MM.1S (cell line): ENCODE data around the gene RBMS2.

Experiments
- EZH2 ChIP-seq: fragments of 300-600 bp; sonication (generic); optimal IDR thresholded peaks from 2 replicates; pipeline ENCODE3; 2017; ENCODE audit warnings: low read depth, mild to moderate bottlenecking, antibody characterized with exemption, low read length, mixed read lengths
- EZH2phosphoT487 ChIP-seq: fragments of 300-600 bp; sonication (generic); IDR thresholded peaks from 2 replicates; pipeline ENCODE4 v1.6.1; 2018; ENCODE audit warnings: antibody characterized with exemption, low read length
- TF ChIP-seq, protein P1 (sequence below): fragments of 300-600 bp; sonication (generic); IDR thresholded peaks from 2 replicates; pipeline ENCODE4 v1.5.1; 2016; ENCODE audit warnings: antibody characterized with exemption, low read length, mixed read lengths

- TF ChIP-seq, protein P1, sequence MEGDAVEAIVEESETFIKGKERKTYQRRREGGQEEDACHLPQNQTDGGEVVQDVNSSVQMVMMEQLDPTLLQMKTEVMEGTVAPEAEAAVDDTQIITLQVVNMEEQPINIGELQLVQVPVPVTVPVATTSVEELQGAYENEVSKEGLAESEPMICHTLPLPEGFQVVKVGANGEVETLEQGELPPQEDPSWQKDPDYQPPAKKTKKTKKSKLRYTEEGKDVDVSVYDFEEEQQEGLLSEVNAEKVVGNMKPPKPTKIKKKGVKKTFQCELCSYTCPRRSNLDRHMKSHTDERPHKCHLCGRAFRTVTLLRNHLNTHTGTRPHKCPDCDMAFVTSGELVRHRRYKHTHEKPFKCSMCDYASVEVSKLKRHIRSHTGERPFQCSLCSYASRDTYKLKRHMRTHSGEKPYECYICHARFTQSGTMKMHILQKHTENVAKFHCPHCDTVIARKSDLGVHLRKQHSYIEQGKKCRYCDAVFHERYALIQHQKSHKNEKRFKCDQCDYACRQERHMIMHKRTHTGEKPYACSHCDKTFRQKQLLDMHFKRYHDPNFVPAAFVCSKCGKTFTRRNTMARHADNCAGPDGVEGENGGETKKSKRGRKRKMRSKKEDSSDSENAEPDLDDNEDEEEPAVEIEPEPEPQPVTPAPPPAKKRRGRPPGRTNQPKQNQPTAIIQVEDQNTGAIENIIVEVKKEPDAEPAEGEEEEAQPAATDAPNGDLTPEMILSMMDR: no peak
- no peak for TF ChIP-seq EZH2
- TF ChIP-seq EZH2phosphoT487: no peak
These were observed 8.0 kb downstream of the RBMS2 start for GRCh38 chr12:56529656-56530055.
